Activated CD8-positive, alpha-beta T cell treated with anti-CD3 and anti-CD28 coated beads, Interleukin-2, amount 10 ng/mL, durations not matched to agents 7 days and 5 days (primary cell): ENCODE data around the gene DCAF8L2. TPM values are rescaled to one million over a fixed set of nuclear protein-coding genes. Genes with fewer than 3 reads are reported as not detected.
"Not testable (repeated sequence)": the region's sequence is repeated elsewhere in the genome, so short reads cannot be mapped to it uniquely, and the experiment has no call there.

Experiments used
- ATAC-seq: fragments of 150-1000 bp; cut with Tn5 transposase; one replicate; pipeline ENCODE4 v1.10.0; 2021; ENCODE audit warnings: moderate library complexity
- CTCF ChIA-PET: fragments of 350-600 bp; sonication (Branson Sonifier 250); formaldehyde crosslinking; loops from one replicate; lab custom pipeline; 2021; ENCODE audit warnings: antibody characterized with exemption; lab: Charles Lee
- POLR2A ChIA-PET: fragments of 350-600 bp; sonication (Branson Sonifier 250); formaldehyde crosslinking; loops from one replicate; lab custom pipeline; 2021; ENCODE audit warnings: antibody characterized with exemption; lab: Charles Lee
- DNase-seq: peaks from one replicate; pipeline ENCODE4 v3.0.0-alpha.2; 2020
- H3K27ac Mint-ChIP-seq: one replicate; pipeline ENCODE4 v1.8.0; 2021; ENCODE audit warnings: mild to moderate bottlenecking, mixed read lengths
- H3K27me3 Mint-ChIP-seq: one replicate; pipeline ENCODE4 v1.8.0; 2021; ENCODE audit warnings: low read depth, mixed read lengths
- H3K36me3 Mint-ChIP-seq: one replicate; pipeline ENCODE4 v1.8.0; 2021; ENCODE audit warnings: low read depth, mixed read lengths
- H3K4me1 Mint-ChIP-seq: one replicate; pipeline ENCODE4 v1.8.0; 2021; ENCODE audit warnings: low read depth, mixed read lengths
- H3K4me3 Mint-ChIP-seq: one replicate; pipeline ENCODE4 v1.8.0; 2021; ENCODE audit warnings: mild to moderate bottlenecking, mixed read lengths
- H3K9me3 Mint-ChIP-seq: one replicate; pipeline ENCODE4 v1.8.0; 2022; ENCODE audit warnings: mixed read lengths; ENCODE audit not compliant: insufficient read depth
- total RNA-seq, 2 experiments: library from RNA; stranded (reverse); gene quantifications; one replicate each; pipeline ENCODE4 v1.2.3, GENCODE V29; 2021

DCAF8L2 gene
- not detected for total RNA-seq

DNA sequence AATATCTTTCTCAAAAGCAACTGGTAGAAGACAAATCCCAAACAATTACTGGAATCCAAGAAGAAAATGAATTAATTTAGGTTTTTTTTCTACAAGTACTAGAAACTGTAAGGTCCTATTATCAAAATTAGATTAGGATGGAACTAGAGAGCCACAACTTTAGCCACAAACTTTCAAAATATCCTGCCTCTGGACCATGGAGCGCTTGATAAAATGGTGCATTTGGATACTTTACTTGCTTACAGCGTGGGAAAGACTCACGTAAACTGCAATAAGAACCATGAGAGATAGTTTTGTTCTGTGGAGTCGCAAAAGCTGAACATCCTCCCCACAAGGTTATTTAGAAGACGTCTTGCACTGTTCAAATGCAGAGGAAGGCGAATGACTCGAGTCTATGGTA lies at the start of gene DCAF8L2:
Gene DCAF8L2, plus strand, starts transcription at position 301 of the 400 bp plus-strand sequence. CDS start 156,552 bp downstream, outside the sequence.
- ChIA-PET CTCF (no interaction called here), POLR2A (no interaction called here)
- H3K9me3 Mint-ChIP-seq = no peaks in the 10 kb centered on the region
- no peaks in the 10 kb centered on the region for H3K4me1 Mint-ChIP-seq
- H3K27me3 Mint-ChIP-seq = no peaks in the 10 kb centered on the region
- ATAC-seq (no peak), DNase-seq (no peak)
- H3K36me3 Mint-ChIP-seq = no peaks in the 10 kb centered on the region
- no peak within 1 kb of the TSS for H3K27ac Mint-ChIP-seq
- no peak within 1 kb of the TSS for H3K4me3 Mint-ChIP-seq

DNA sequence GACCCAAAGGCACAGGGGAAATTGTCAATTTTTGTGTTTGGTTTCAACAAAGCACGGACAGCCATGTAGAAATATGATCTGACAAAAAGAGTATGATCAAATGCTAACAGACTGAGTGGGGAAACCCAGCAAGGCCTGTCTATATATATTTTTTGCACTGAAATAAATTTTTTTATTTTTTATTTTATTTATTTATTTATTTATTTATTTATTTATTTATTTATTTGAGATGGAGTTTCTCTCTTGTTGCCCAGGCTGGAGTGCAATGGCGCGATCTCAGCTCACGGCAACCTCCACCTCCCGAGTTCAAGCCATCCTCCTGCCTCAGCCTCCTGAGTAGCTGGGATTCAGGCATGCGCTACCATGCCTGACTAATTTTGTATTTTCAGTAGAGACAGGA lies 49.0 kb upstream of the DCAF8L2 start:
- ATAC-seq, POLR2A ChIA-PET, H3K27me3 Mint-ChIP-seq, H3K36me3 Mint-ChIP-seq, CTCF ChIA-PET, H3K4me3 Mint-ChIP-seq, H3K4me1 Mint-ChIP-seq, H3K9me3 Mint-ChIP-seq, H3K27ac Mint-ChIP-seq, DNase-seq: not testable (repeated sequence)

DNA sequence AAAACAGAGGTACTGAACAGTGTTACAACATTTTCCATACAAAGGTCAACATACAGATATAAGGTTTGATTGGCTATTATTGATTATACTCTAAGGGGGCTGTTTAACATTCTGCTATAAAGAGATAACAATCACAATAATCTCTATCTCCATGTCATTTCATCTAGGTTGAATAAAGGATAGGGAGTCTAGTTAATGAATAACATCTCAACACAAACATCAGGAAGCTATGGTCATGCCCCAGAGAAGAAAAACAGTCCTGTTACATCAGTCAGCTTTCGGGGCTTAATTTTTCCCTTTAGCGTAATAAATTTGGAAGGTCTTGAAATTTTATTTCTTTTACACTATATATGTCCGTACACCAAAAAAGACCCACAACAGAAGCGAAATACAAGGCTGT lies 41.5 kb upstream of the DCAF8L2 start:
- DNase-seq (no peak), ATAC-seq (no peak)
- Mint-ChIP-seq H3K27me3 (no peaks in the 10 kb centered on the region), H3K4me1 (no peaks in the 10 kb centered on the region), H3K27ac (no peak overlapping the region), H3K9me3 (no peaks in the 10 kb centered on the region), H3K36me3 (no peaks in the 10 kb centered on the region), H3K4me3 (no peak overlapping the region)
- ChIA-PET CTCF (no interaction called here), POLR2A (no interaction called here)

DNA sequence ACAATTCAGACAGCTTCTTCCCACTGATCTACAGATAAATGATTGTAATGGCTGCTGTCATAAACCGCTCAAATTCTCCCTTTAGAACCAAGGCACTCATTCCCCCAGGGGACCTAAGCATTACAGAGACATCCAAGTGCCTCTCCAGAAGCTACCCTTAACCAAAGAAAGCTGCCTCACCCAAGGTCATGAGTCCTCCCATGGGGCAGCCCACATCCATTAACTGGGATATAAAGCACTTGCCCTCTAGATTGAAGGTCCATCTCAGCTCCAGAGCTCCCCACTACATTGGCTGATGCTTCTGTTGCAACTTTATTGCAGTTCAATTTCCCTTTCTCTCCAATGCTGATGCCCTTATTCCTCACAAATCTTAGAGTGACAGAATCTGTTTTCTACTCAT lies 40.5 kb upstream of the DCAF8L2 start:
- Mint-ChIP-seq H3K4me1 (no peaks in the 10 kb centered on the region), H3K4me3 (no peak overlapping the region), H3K36me3 (no peaks in the 10 kb centered on the region), H3K27ac (no peak overlapping the region), H3K9me3 (no peaks in the 10 kb centered on the region), H3K27me3 (no peaks in the 10 kb centered on the region)
- ATAC-seq (no peak), DNase-seq (no peak)
- POLR2A ChIA-PET = no interaction called here
- CTCF ChIA-PET = no interaction called here

DNA sequence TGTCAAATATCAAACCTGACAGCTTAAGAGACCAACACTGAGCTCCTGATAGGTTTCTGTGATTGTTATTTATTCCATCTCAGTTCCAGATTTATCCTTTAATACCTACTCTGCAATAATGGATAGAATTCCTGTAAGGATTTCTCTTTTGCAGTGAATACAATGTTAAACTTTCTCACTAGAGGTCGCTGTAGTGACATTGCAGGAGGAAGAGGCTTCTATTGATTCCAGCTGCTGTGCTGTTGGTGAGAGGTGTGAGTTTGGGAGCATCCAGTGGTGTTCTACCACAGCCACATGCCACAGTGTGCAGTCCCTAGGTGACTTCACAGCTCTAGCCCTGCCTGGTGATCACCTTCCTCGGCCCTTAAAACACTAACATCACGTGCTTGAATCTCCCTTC lies 34.6 kb upstream of the DCAF8L2 start:
- no peak for ATAC-seq
- ChIA-PET CTCF (no interaction called here), POLR2A (no interaction called here)
- Mint-ChIP-seq H3K4me3 (no peak overlapping the region), H3K27ac (no peak overlapping the region), H3K9me3 (no peaks in the 10 kb centered on the region), H3K27me3 (no peaks in the 10 kb centered on the region), H3K36me3 (no peaks in the 10 kb centered on the region), H3K4me1 (no peaks in the 10 kb centered on the region)
- DNase-seq = no peak

DNA sequence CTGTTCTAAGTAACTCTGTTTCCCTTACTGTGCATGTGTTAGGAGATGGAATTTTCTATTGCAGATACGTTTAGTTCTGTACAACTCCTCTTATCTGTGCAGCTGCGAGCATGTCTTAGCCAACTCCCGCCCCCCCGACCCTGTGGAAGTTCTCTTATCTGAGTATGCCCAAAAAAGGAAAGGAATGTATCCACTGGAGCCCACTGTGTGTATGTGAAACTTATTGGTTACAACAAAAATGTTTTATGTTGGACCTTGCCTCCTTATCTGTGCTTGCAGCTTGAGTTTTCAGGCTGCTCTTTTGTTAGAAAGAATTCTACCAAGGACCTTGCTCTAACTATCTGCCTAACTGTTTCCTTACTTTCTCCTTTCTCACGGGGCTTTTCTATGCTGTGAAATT lies 24.2 kb upstream of the DCAF8L2 start:
- no peaks in the 10 kb centered on the region for H3K36me3 Mint-ChIP-seq
- no peak overlapping the region for H3K4me3 Mint-ChIP-seq
- H3K4me1 Mint-ChIP-seq = no peaks in the 10 kb centered on the region
- ATAC-seq (no peak), DNase-seq (no peak)
- CTCF ChIA-PET = no interaction called here
- no peak overlapping the region for H3K27ac Mint-ChIP-seq
- H3K9me3 Mint-ChIP-seq = no peaks in the 10 kb centered on the region
- POLR2A ChIA-PET = no interaction called here
- H3K27me3 Mint-ChIP-seq = no peaks in the 10 kb centered on the region

DNA sequence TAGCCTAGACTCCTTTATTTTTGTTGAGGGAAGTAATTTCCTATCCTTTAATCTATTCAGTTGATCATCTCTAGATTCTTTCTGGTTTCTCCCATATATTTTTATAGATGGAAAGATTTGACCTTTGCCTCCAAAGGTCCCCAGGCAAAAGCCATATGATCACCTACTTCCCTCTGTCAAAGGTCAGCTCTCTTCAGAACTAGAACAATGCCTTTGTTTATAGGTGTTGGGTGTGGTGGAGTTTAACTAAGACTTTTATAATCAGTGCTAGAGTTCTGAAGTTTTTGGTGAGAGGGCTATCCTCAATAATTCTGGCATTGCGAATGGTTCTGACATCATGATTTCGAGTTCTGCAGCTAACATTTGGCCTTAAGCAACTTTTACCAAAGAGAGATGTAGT lies 19.0 kb upstream of the DCAF8L2 start:
- Mint-ChIP-seq H3K27me3 (no peaks in the 10 kb centered on the region), H3K36me3 (no peaks in the 10 kb centered on the region), H3K9me3 (no peaks in the 10 kb centered on the region), H3K27ac (no peak overlapping the region), H3K4me1 (no peaks in the 10 kb centered on the region), H3K4me3 (no peak overlapping the region)
- POLR2A ChIA-PET = no interaction called here
- CTCF ChIA-PET = no interaction called here
- DNase-seq (no peak), ATAC-seq (no peak)

DNA sequence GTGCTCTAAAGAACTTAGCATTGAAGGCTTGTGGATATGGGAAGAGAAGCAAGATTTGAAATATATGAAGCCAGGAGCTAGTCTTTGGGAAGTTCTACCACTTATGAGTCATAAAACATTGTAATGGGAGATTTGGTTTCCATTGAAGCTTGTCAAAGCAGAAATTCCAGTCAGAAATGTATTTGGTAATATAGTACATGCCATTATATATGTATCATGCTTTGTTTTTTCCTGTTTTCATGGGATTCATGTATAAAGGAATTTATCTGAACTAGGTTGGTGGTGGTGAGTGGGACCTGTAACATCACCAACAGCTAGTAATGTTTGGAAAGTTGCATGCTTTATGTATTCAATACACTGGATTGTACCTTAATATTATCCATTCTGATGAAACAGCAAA lies 14.6 kb upstream of the DCAF8L2 start:
- Mint-ChIP-seq H3K9me3 (no peaks in the 10 kb centered on the region), H3K4me1 (no peaks in the 10 kb centered on the region), H3K27me3 (no peaks in the 10 kb centered on the region), H3K27ac (no peak overlapping the region), H3K4me3 (no peak overlapping the region), H3K36me3 (no peaks in the 10 kb centered on the region)
- CTCF ChIA-PET = no interaction called here
- no peak for DNase-seq
- ATAC-seq = no peak
- POLR2A ChIA-PET = no interaction called here

DNA sequence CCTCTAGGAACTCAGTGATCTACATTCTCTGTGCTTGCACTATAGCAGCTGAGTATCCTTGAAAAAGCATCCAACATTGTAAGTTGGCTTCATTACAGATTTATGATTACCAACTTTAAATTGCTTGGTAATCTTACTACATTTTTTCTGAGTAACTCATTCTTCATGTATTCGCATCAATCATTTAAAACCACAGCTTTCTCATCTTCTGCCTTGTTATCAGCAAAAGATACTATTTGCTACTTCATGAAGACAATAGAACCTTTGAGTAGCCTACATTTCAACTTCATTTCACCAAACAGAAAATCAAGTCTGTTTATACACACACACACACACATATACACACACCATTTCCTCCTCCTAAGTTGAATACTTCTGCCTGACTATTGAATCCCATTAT lies 6.2 kb upstream of the DCAF8L2 start:
- Mint-ChIP-seq H3K36me3 (no peaks in the 10 kb centered on the region), H3K4me3 (no peak overlapping the region), H3K4me1 (no peaks in the 10 kb centered on the region), H3K9me3 (peaks cover 3% of the 10 kb centered on the region), H3K27ac (no peak overlapping the region), H3K27me3 (no peaks in the 10 kb centered on the region)
- CTCF ChIA-PET = no interaction called here
- ATAC-seq (no peak), DNase-seq (no peak)
- POLR2A ChIA-PET = no interaction called here

DNA sequence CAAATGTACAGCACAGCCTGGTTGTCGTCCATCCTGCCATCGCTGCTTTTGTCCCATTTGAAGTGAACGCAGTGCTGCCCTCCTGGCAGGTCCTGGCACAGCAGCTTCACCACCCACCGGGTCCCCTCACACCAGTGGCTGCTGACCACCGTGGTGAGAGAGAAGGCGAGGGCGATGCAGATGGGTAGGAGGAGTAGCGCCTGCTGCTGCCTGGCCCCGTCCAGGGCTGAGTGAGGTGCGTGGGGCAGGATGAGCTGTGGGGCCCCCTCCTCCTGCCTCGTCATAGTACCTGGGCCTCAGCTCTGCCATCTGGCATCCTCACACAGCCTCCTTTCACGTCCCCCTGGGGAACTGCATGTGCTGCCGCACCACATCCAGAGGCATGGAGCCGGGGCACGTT lies 1.8 kb downstream of the DCAF8L2 start:
- Mint-ChIP-seq H3K9me3 (no peaks in the 10 kb centered on the region), H3K4me1 (no peaks in the 10 kb centered on the region), H3K27me3 (no peaks in the 10 kb centered on the region), H3K27ac (no peak overlapping the region), H3K4me3 (no peak overlapping the region), H3K36me3 (no peaks in the 10 kb centered on the region)
- no peak for DNase-seq
- POLR2A ChIA-PET = no interaction called here
- no peak for ATAC-seq
- CTCF ChIA-PET = no interaction called here

DNA sequence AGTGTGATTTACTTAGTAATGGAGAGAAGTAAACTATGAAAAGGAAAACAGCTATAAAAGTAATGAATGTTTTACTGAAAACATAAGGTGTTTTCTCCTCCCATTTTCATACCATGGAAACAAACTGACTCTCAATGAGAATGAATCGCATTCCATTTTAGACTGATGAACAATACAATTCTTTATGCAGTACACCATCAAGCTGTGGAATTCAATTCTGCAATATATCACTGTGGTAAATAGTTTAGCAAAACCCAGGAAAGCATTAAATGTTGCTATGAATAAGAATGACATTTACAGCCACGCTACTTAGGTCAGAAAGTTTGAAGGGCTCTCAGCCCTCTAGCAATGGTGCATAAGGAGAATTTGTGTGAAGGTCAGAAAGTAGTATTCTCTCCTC lies 7.4 kb downstream of the DCAF8L2 start:
- H3K9me3 Mint-ChIP-seq = no peaks in the 10 kb centered on the region
- no peaks in the 10 kb centered on the region for H3K4me1 Mint-ChIP-seq
- no peak for DNase-seq
- H3K27ac Mint-ChIP-seq = no peak overlapping the region
- H3K27me3 Mint-ChIP-seq = no peaks in the 10 kb centered on the region
- no peak for ATAC-seq
- H3K4me3 Mint-ChIP-seq = no peak overlapping the region
- ChIA-PET POLR2A (no interaction called here), CTCF (no interaction called here)
- H3K36me3 Mint-ChIP-seq = no peaks in the 10 kb centered on the region

DNA sequence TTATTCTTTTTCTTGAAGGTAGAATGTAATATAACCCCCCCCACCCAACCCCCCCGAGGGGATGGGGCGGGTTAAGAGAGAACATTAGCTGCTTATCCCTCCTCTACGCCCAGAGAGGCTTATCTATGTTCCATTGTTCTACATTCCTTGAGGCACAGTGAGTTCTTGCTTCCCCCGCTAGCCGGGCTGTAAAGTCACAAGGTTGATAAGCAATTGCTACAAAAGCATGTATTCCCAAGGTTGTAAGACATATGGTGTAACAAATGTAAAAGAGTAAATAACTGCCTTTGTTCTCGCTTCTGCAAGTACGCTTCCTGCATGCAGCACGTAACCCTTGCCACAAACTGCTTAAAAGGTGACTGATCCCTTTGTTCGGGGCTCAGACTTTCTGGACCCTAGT lies 8.2 kb downstream of the DCAF8L2 start:
- ATAC-seq = no peak
- Mint-ChIP-seq H3K27ac (no peak overlapping the region), H3K4me1 (no peaks in the 10 kb centered on the region), H3K4me3 (no peak overlapping the region), H3K27me3 (no peaks in the 10 kb centered on the region), H3K36me3 (no peaks in the 10 kb centered on the region), H3K9me3 (no peaks in the 10 kb centered on the region)
- ChIA-PET CTCF (no interaction called here), POLR2A (no interaction called here)
- DNase-seq = no peak

DNA sequence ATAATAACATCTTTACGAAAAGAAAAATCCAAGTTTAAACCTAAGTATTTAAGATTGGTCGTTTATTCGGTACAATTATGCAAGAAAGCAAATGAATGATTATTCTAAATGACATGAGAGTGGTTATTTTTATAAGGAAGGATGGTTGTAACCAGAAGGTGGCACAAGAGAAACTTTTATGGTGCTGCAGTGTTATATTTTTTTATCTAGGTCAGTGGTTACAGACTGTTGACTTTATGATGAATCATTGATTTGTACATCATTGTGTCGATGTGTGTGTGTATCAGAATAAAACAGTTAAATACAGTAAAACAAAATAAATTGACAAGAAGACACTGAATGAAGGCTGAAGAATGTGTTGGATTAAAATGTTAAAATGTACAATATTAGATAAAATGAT lies 9.8 kb downstream of the DCAF8L2 start:
- ChIA-PET CTCF (no interaction called here), POLR2A (no interaction called here)
- H3K4me3 Mint-ChIP-seq = no peak overlapping the region
- DNase-seq (no peak), ATAC-seq (no peak)
- no peaks in the 10 kb centered on the region for H3K36me3 Mint-ChIP-seq
- H3K9me3 Mint-ChIP-seq = no peaks in the 10 kb centered on the region
- H3K4me1 Mint-ChIP-seq = no peaks in the 10 kb centered on the region
- no peak overlapping the region for H3K27ac Mint-ChIP-seq
- no peaks in the 10 kb centered on the region for H3K27me3 Mint-ChIP-seq
